COLO668 (cell line): ENCODE measurements around the gene TMEM243.
"Not testable (repeated sequence)": the region's sequence is repeated elsewhere in the genome, so short reads cannot be mapped to it uniquely, and the experiment has no call there.

ENCODE experiments used
- DNase-seq: peaks from one replicate; lab custom pipeline; 2025; ENCODE audit not compliant: unreplicated experiment; lab: John Stamatoyannopoulos, UW

Gene TMEM243

DNA sequence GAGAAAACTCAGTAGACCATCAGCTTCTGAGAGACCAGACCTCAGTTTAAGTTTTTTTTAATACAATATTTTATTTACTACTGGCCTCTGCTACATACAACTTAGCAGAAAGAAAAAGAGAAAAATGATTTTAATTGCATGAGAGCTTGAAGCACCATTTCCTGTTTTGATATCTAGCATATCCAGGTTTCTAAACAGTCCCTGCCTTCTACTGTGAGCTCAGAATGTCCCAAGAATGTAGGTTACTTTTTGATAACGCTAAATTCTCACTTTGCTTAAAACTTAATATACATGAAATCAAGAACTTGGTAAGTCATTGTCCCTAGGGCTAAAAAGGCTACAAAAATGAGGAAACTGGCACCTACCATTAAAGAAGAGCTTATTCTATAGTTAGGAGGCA, 7.0 kb downstream of the TMEM243 start:
- DNase-seq: no peak

DNA sequence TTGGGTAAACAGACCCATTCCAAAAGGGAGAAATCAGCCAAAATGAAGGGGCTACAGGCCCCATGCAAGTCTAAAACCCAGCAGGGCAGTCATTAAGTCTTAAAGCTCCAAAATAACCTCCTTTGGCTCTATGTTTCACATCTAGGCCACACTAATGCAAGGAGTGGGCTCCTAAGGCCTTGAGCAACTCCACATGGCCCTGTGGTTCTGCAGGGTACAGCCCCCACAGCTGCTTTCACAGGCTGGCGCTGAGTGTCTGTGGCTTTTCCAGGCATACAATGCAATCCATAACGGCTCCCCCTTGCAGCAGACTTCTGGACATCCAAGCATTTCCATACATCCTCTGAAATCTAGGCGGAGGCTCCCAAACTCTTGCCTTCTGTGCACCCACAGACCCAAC, 9.0 kb downstream of the TMEM243 start:
- DNase-seq: no peak

DNA sequence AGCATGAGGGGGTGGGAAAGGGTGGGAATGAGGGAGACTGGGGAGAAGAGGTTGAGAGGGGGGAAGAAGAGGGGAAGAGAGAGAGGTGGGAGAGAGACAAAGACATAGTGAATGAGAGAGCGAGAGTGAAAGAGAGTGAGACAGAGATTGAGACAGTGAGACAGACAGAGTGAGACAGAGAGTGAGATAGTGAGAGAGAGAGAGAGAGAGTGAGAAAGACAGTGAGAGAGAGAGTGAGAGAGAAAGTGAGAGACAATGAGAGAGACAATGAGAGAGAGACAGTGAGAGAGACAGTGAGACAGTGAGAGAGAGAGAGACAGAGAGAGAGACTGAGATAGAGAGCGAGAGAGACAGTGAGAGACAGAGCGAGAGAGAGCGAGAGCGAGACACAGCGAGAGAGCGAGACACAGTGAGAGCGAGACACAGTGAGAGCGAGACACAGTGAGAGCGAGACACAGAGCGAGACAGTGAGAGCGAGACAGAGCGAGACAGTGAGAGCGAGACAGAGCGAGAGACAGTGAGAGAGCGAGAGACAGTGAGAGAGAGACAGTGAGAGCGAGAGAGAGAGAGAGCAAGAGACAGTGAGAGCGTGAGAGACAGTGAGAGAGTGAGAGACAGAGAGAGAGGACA, 10.1 kb downstream of the TMEM243 start:
- no peak for DNase-seq

DNA sequence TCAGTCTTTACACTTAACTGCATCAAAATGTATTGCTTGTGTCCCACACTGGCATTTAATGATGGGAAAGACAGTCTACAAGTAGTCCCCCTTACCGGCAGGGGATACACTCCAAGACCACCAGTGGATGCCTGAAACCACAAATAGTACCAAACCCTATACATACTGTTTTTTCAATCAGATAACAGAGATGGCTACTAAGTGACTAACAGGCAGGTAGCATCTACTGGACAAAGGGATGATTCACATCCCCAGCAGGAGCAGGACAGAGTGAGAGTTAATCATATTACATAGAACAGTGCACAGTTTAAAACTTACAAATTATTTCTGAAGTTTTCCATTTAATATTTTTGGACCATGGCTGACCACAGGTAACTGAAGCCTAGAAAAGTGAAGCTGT, 13.2 kb downstream of the TMEM243 start:
- DNase-seq: no peak

DNA sequence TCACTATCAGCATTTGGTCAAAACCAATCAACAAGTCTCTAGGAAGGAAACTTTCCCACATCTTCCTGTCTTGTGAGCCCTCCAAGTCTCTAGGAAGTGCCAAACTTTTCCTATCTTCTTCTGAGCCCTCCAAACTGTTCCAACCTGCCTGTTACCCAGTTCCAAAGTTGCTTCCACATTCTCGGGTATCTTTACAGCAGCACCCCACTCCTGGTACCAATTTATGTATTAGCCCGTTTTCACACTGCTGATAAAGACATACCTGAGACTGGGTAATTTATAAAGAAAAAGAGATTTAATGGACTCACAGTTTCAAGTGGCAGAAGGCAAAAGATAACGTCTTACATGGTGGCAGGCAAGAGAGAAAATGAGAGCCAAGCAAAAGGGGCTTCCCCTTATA, 13.8 kb downstream of the TMEM243 start:
- DNase-seq: not testable (repeated sequence)

DNA sequence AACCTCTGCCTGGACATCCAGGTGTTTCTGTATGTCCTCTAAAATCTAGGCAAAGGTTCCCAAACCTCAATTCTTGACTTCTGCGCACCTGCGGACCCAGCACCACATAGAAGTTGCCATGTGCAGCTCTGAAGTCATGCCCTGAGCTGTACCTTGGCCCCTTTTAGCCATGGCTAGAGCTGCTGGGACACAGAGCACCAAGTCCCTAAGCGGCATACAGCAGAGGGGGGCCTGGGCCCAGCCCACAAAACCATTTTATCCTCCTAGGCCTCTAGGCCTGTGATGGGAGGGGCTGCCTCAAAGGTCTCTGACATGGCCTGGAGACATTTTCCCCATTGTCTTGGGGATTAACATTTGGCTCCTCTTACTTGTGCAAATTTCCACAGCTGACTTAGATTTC, 14.6 kb downstream of the TMEM243 start:
- no peak for DNase-seq

DNA sequence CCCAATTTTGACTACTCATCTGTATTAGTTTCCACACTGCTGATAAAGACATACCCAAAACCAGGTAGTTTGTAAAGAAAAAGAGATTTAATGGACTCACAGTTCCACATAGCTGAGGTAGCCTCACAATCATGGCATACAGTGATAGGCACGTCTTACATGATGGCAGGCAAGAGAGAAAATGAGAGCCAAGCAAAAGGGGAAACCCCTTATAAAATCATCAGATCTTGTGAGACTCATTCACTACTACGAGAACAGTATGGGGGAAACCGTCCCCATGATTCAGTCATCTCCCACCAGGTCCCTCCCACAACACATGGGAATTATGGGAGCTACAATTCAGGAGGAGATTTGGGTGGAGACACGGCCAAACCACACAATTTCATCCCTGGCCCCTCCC, 15.6 kb downstream of the TMEM243 start:
- not testable (repeated sequence) for DNase-seq

DNA sequence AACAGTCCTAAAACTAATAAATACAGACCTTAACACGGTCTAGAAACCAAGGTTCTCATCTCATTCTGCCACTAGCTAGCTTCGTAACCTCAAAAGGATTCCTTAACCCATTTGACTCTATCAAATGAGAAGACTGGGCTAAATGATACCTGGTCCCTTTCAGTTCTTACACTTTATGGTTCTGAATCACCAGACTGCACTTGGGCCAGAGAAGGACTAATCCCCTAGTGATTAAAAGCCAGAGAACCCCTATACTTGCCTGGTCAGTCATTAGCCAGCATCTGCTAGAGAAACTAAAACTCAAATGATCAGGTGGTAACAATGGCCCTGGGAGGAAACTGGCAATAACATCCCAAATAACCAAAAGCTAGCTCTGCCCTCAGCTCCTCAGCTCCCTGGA, 16.8 kb downstream of the TMEM243 start:
- no peak for DNase-seq

DNA sequence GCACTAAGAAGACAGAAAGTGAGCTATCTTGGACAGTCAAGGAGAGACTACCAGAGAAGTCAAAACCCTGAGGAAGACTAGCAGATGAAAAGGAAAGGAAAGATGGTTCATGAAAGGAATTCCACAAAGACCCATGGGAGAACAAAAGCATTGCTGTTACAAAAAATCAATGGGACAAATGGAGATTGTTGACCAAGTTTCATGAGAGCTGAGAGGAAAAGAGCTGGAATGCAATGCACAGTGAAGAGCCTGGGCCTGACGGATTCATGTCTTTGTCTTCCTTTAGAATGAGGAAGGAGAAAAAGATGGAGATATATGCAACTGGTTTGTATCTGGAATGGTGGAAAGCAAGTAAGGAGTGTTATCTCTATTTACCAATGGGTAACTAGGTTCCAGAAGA, 17.3 kb downstream of the TMEM243 start:
- no peak for DNase-seq

DNA sequence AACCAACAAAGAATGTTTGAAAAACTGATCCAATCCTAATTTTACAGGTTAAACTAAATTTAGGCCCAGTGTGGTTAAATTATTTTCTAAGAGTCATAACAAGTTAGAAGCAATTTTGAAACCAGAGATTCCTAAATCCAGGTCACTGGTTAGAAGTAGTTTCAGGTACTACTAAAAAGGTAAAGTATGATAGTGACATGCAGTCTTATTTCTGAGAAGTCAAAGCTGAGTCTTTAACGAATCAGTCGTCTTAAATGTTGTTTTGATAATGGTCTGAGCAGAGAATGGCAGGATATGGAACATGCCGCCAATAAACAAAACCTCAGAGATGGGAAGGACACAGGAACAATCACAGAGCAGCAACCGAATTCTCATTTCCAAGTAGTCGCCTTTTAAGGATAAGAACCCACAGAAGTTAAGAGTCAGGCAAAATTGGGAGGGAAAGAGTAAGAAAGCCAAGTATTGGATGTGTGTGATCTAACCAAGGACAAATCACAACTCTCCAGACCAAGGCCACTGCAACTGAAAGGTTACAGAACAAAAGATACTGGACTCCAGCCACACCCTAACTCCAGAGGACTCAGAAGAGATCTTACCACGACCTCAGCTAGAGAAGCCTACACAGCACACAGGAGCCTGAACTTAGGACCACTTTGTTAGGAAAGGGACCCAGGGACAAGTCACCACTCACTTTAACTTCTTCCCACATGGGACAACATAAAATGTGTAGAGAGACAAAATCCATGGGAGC, 19.7 kb downstream of the TMEM243 start:
- no peak for DNase-seq

DNA sequence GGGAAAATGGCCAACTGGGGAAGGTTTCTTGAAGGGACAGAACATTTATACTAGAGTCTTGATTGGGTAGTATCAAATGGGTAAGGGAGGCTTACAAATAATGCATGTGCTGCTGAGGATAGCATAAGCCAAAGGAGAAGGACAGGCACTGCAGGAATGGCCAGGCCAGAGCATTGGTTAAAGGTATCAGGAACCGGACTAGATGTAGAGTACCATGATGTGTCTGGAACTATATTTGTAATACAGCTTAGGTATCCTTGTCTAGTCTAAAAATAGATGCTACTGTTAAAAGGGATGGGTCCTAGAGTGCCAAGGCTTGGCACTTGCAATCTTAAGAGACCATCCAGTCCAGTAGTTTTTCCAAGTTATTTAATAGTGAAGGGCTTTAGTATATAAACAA, 20.3 kb downstream of the TMEM243 start:
- DNase-seq: no peak

DNA sequence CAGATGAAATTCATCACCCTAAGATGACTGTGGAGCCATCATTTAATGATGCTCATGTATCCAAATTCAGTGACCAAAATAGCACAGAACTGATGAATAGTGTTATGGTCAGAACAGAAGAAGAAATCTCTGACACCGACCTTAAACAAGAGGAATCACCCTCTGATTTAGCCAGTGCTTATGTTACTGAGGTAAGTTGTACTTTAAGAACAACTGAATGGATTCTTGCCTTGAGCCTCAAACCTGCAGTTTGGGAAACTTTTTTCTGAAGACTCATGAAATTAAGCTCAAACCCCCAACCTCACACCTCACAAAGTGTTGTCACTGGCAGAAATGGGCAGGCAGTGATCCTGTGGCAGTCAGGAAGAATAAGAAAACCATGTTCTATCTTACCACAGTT, 25.6 kb downstream of the TMEM243 start:
- no peak for DNase-seq

DNA sequence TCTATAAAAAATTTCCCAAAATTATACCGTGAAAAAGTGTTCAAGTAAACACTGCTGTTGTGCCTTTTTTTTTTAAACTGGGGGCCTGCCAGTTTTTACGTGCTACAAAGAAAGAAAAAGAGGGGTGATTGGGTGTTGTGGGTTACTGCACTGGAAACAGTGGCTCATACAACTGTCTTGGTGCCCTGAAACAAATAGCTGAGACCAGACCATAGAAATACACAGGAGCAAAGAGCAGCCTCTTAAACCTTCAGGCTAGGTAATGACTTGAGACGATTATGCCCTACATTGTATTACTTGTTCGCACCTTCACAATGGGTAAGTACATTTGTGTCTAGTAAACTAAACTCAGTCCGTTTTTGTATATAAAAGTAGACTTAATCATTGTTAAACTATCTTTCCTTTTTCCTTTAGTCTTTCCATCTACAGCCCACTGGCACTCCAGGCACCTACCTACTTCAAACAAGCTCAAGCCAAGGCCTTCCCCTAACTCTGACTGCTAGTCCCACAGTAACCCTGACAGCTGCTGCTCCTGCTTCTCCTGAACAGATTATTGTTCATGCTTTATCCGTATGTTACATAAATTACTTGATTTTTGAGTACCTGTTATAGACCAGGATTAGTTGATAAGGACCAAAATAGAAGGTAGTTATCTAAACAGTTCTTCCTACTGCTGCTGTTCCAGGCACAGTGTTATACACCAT, 26.6 kb downstream of the TMEM243 start:
- DNase-seq: no peak

DNA sequence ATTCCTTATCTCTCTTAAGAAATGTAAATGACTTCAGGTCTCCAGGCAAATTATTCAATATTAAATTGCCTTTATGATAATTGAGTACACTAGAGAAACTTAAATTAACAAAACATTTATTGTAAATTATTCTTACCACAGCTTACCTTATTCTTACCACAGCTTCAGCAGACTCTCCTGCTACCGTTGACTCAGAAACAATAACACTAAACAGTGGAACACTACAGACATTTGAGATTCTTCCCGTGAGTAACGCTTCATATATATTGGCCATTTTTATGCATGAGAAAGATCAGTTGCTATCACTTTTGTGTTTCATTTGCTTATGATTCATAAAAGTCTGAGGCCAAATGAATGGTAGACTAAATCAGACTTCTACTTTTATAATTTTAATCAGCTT, 28.7 kb downstream of the TMEM243 start:
- no peak for DNase-seq

DNA sequence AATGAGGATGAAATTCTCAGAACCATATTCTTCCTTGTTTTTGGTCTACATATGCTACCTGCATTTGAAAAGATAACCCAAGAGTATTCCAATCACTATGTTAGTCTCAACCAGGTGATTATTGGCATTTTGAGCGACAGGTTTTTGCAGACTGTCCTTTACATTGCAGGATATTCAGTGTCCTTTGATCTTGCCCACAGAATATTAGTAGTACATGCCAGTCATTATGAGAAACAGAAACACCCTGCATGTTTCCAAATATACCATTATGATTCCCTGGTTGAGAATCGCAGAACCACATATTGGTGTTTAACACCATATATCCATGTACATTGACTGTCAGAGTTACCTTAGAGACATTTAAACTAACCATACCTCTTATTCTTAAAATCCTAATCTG, 30.6 kb downstream of the TMEM243 start:
- no peak for DNase-seq

DNA sequence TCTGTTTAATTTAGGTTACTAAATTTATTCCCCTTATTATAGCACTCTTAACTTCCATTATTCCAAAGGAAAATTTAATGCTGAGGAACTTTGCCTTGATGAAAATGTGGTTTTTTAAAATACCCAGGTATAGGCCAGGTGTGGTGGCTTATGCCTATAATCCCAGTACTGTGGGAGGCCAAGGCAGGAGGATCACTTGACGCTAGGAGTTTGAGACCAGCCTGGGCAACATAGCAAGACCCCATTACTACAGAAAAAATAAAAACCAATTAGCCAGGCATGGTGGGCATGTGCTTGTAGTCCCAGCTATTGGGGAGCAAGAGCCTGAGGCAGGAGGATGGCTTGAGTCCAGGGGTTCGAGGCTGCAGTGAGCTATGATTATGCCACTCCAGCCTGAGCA, 32.4 kb downstream of the TMEM243 start:
- no peak for DNase-seq

DNA sequence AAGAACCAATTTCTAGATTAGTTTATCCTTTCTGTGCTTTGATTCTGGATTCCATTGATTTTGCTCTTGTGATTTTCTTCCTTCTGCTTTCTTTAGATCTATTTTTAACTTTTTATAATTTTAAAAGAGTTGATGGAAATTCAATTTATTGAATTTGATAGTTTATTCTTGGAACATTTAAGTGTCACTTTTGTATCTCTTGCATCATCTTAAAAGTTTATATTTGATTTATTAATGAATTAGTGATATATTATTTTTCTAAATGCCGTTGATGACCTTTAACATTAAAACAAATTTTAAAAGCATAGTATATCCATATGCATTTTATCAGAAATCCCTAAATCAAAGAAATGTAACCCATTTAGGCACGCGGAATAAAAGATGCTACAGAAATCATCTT, 40.4 kb downstream of the TMEM243 start:
- DNase-seq: no peak

DNA sequence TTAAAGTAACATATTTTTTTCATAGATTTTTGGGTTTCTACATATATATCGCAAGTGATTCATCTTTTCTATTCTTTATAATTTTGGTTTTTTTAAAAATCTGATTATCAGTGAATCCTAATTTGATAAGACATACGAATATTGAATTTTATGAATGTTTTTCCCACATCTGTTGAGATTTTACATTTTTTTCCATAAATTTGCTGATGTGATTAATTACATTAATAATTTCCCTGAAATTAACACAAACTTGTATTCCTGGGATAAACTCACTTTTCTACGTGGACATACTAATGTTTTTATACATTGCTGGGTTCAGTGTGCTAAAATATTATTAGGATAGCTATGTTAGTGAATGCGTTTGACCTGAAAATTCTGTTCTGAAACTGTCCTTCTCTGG, 41.2 kb downstream of the TMEM243 start:
- DNase-seq: no peak

DNA sequence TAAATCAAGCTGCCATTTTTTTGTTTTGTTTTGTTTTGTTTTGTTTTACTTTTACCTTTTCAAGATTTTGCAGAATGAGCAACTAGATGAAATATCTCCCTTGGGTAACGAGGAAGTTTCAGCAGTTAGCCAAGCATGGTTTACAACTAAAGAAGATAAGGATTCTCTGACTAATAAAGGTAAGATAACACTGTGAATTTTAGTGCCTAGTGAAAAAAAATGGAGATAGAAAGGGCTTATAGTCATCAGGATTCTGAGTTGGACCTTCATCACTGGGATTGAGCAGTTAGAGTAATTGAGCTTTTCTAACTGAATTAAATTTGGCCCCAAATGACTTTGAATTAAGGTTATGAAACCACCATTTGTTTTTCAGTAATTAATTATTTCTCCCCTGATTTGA, 46.1 kb downstream of the TMEM243 start:
- DNase-seq: no peak

DNA sequence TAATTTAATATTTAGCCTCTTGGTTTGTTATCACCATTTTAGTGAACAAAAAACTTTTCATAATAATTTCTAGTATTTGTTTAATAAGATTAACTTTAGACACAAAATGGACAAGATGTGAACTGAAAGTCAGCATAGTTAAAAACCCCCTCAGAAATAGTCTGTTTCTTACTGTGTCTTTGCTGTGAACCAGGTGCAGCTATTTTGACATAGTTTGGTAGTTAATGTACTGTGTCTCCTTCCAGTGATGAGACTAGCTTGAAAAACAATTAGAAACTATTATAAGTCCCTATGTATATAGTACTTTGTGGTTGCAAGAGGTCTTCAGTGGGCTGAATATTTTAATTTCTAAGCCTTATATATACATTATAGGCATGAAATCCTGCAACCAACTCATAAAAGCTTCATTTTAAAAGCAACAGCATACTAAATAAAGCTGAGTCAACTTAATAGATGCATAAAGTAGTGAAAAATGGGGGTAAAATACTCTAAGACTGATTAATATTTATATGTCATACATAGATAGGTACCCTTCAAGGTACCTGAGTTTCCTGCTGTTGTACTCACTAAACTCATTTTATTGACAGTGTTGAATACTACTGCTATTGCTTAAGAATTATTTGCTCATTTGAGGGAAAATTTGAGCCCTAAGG, 48.1 kb downstream of the TMEM243 start:
- DNase-seq: no peak

DNA sequence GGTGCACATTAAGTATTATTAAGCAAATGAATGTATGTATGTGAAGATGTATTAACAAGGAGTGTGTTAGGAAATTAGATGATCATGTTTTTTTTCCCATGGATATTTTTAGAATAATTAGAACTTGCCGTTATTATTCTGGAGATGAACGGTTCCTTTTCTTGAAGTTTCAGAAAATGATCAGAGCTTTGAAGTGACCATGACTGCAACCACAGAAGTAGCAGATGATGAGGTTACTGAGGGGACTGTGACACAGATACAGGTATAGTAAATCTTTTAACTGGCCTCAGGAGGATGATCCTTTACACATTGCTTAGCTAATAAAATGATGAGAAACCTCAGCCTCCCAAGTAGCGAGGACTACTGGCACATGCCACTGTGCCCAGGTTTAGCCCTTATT, 48.7 kb downstream of the TMEM243 start:
- DNase-seq: no peak

DNA sequence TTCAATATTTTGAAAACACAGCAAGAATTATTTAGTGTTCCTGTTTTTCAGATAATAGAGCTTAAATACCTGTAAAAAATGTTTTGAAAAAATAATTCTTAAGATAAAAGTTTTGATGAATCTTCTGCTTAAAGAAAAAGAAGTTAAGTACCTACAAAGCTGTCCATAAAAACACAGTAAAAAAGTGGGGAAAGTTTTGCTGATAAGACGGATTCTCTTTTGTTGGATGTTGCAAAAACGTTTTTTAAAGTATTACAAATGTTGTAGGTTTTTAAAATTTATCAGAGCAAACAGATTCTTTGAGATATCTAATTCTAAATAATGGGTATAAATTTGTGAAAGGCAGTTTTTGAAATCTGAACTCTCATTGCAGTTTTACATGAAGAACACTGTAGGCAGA, 55.1 kb downstream of the TMEM243 start:
- DNase-seq: no peak
